GM12891 (cell line): Measurements from ENCODE around the gene TUSC2.

Experiments
- POLR2A ChIP-seq: IDR thresholded peaks from 2 replicates; pipeline ENCODE4 v1.6.1; 2011; ENCODE audit warnings: low read depth, low read length, control low read depth
- POLR2AphosphoS5 ChIP-seq: IDR thresholded peaks from 2 replicates; pipeline ENCODE4 v1.6.1; 2011; ENCODE audit warnings: low read depth, low read length, control low read depth
- SPI1 ChIP-seq: IDR thresholded peaks from 2 replicates; pipeline ENCODE4 v1.6.1; 2011; ENCODE audit warnings: low read depth, low read length, control low read depth
- TAF1 ChIP-seq: IDR thresholded peaks from 2 replicates; pipeline ENCODE4 v1.6.1; 2011; ENCODE audit warnings: low read depth, low read length, control low read depth

DNA sequence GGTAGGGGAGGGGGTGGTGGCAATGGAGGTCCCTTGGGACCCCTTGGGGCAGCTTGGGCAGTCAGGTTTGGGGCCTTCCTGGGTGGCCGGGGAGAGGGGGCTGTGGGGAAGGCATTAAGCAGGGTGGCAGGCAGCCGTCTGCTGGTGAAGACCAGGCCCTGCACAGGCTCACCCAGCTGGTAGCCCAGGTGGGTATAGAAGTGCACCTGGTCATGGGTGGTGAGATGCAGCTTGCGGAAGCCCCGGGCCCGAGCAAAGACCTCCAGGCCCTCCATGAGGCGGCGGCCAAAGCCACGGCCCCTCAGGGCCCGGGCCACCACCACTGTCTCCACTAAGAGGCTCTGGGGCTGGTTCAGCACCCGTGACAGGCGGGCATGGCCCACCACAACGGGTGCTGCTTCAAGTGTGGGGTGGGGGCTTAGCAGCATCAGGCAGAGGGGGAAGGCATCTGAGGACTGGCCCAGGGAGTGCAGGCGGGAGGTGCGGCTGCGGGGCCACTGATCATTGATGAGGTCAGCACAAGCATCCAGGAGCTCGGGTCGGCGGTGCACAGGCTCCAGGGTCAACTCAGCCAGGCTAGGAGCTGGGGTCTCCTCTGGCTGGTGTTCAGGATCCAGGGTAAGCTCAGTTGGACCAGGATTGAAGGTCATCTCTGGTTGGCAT is 31.2 kb downstream of the TUSC2 start:
- TF ChIP-seq POLR2A = no peak
- no peak for TF ChIP-seq TAF1
- TF ChIP-seq POLR2AphosphoS5 = no peak
- TF ChIP-seq SPI1 = no peak
